Lower leg skin (tissue), 4 donors: Measurements from ENCODE around the gene RBM45. TPM values are rescaled to one million over a fixed set of nuclear protein-coding genes. Genes with fewer than 3 reads are reported as not detected.

Source experiments
- DNase-seq, 2 donors: peaks; one replicate each; pipeline ENCODE4 v3.0.0-alpha.2; 2019; ENCODE audit warnings: low spot score in 2 of 2
- H3K4me3 ChIP-seq: fragments of 200-600 bp; sonication (generic); 2 replicates; pipeline ENCODE4 v1.5.1; 2017; ENCODE audit warnings: mild to moderate bottlenecking, low read depth; ENCODE audit not compliant: poor library complexity, severe bottlenecking
- POLR2A ChIP-seq, 2 donors: fragments of 450-650 bp; IDR thresholded peaks; one replicate each; pipeline ENCODE4 v1.6.1; 2016 to 2017; ENCODE audit warnings: antibody characterized with exemption in 2 of 2, mild to moderate bottlenecking in 1 of 2, moderate library complexity in 1 of 2
- WGBS, 2 donors: methylation state at CpG; one replicate each; pipeline ENCODE4 v1.1.5; 2018; 5-methylcytosine and 5-hydroxymethylcytosine counted together
- intact Hi-C: fragments of 100-400 bp; cut with DNase I; formaldehyde crosslinking; loops from one replicate; pipeline ENCODE4 v1.15.0; 2023; ENCODE audit warnings: low total_unique reads
- total RNA-seq, 4 donors: library from RNA; depleted of rRNA; stranded (reverse); fragments of >200 nt; gene quantifications; one replicate each; pipeline ENCODE4 v1.1.0, GENCODE V29; 2016
- TF ChIP-seq, protein P1 (sequence below), 3 donors: fragments of 450-650 bp; IDR thresholded peaks; one replicate each; pipeline ENCODE4 v1.5.1; 2016; ENCODE audit warnings: antibody characterized with exemption in 3 of 3, mild to moderate bottlenecking in 3 of 3, moderate library complexity in 2 of 3

The RBM45 gene
- total RNA-seq, 4 donors from 2014 or later, result 4.8 to 9.0 (median 8.4) TPM

DNA sequence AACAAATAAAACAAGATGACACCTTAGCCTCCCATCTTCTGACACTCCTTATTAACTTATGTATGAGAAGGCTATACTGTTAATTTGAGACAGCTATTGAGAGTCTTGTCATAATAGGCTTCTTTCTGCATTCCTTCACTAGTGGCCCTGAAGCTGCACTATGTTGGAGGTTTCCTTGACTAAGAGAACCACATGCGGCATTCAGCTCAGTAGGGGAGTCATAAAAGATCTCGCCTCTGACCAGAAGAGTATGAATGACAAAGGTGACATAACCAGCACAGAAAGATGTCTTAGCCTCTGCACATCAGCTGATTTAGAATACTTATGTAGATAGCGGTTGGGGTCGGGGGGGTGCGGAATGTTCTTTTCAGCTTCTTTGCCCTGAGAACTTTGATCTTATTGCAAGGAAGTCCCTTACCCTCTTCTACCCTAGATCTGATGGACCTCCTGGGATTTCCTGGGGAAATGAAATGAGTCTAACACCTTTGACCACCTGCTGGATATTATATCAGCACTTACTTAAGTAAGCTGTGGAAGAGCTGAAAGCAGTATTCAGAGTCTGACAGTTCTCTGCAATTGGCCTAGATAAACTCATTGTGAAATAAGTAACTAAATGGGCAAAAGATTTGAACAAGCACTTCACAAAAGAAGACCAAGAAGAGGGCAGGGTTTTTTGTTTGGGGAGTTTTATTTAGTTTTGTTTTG is 24.2 kb downstream of the RBM45 start:
- H3K4me3 ChIP-seq, result no peak overlapping the region
- intact Hi-C loops, result no loop called here
- 92 to 94% methylated on average over 5 of the region's 5 CpGs for WGBS, 2 donors
- TF ChIP-seq, protein P1, sequence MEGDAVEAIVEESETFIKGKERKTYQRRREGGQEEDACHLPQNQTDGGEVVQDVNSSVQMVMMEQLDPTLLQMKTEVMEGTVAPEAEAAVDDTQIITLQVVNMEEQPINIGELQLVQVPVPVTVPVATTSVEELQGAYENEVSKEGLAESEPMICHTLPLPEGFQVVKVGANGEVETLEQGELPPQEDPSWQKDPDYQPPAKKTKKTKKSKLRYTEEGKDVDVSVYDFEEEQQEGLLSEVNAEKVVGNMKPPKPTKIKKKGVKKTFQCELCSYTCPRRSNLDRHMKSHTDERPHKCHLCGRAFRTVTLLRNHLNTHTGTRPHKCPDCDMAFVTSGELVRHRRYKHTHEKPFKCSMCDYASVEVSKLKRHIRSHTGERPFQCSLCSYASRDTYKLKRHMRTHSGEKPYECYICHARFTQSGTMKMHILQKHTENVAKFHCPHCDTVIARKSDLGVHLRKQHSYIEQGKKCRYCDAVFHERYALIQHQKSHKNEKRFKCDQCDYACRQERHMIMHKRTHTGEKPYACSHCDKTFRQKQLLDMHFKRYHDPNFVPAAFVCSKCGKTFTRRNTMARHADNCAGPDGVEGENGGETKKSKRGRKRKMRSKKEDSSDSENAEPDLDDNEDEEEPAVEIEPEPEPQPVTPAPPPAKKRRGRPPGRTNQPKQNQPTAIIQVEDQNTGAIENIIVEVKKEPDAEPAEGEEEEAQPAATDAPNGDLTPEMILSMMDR (IDR thresholded peaks at IDR 0.05), result no peak
- no peak for TF ChIP-seq POLR2A (IDR thresholded peaks at IDR 0.05)
- DNase-seq, result no peak

DNA sequence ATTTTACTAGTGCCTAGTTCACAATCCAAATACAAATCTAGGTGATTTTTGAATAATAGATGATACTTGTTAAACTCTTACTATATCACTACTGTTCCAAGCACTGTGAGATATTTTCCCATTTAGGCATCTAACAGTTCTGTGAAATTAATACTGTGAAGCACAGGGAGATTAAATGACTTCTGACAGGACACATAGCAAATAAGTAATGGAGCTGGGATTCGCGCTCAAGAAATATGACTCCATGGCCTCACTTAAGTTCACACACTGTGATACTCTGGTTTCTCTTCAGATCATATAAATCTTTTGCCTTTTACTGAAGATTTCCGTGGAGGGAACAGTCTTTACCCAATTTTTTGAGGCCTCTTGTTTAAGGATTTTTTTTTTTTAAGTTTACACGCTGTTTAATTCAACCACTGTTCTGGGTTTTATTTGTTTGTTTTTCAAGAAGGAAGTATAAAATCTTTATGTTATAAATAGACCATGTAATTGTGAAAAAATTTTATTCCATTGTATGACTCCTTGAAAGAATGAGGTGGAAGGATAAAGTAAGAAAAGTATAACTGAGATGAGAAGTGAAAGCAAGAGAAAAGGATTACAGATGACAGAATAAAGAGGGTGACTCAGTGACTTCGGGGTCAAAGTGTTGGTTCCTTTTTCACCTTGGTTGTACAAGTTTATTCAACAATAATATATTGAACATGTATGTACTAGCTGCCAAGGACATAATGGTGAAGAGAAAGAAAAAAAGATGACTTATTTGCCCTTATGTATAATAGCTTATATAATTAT is 30.2 kb downstream of the RBM45 start:
- TF ChIP-seq, protein P1 (IDR thresholded peaks at IDR 0.05), result no peak
- no peak for TF ChIP-seq POLR2A (IDR thresholded peaks at IDR 0.05)
- no peak overlapping the region for H3K4me3 ChIP-seq
- 71 to 77% methylated on average over 5 of the region's 5 CpGs for WGBS, 2 donors
- no peak for DNase-seq
- intact Hi-C loops, result no loop called here

- intact Hi-C loops, result no loop called here
- DNase-seq, result no peak
- TF ChIP-seq, protein P1 (IDR thresholded peaks at IDR 0.05), result no peak
- no peak for TF ChIP-seq POLR2A (IDR thresholded peaks at IDR 0.05)
- no peak overlapping the region for H3K4me3 ChIP-seq
These were observed 31.2 kb downstream of the RBM45 start for GRCh38 chr2:178143481-178143880.

DNA sequence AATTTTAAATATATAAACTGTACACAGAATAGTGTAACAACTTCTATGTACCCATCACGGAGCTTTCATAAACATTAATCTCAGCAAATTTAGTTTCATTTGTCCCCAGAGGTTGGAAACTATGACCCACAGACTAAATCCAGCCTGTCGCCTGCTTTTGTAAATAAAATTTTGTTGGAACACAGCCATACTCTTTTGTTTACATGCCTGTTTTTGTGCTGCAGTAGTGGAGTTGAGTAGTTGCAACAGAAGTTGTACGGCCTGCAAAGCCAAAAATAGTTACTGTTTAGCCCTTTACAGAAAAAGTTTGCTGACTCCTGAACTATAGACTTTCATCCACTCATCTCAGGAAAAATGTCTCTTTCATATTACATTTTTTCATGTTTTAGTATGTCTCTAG is 39.8 kb downstream of the RBM45 start:
- TF ChIP-seq POLR2A (IDR thresholded peaks at IDR 0.05), result no peak
- TF ChIP-seq, protein P1 (IDR thresholded peaks at IDR 0.05), result no peak
- intact Hi-C loops, result no loop called here
- WGBS, 2 donors, result 39 to 45% methylated on average over 3 of the region's 3 CpGs
- DNase-seq, result no peak
- H3K4me3 ChIP-seq, result no peak overlapping the region

DNA sequence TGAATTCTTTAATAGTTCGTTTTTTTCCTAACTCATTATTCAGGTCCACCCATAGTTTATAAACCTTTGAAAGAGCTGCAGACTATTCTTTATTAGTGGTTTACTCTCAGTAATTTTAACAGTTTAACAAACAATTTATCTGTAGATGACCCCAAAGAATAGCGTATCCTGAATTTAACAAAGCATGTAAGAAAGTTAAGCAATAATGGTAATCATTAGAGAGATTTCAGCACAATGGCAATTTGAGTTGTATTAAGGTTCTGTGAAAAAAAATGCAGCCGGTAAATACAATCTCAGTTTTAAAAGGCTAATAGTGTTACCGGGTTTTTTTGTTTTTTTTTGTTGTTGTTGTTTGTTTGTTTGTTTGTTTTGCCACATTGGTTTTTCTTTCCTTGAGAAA is 40.3 kb downstream of the RBM45 start:
- no peak for DNase-seq
- WGBS, 2 donors, result 74 to 90% methylated on average over 4 of the region's 4 CpGs
- H3K4me3 ChIP-seq, result no peak overlapping the region
- intact Hi-C loops, result no loop called here
- no peak for TF ChIP-seq POLR2A (IDR thresholded peaks at IDR 0.05)
- TF ChIP-seq, protein P1 (IDR thresholded peaks at IDR 0.05), result no peak
